ENCODE results near the gene LRRK1. TPM values are rescaled to one million over a fixed set of nuclear protein-coding genes. Genes with fewer than 3 reads are reported as not detected.
A peak's percentile ranks its signal among the peaks of the same experiment; 100 is the strongest.

Gene LRRK1
- total and polyA plus RNA-seq, 8 donors: 4.3 to 19.4 (median 11.1) TPM

- Histone ChIP-seq H3K27me3 (no peaks in the 10 kb centered on the region), H3K36me3 (no peaks in the 10 kb centered on the region), H3K9me3 (no peaks in the 10 kb centered on the region), H3K27ac (no peak overlapping the region), H3K4me3 (no peak overlapping the region), H3K4me1 (no peaks in the 10 kb centered on the region)
- intact Hi-C loops (cut with DNase I): no loop called here
- ATAC-seq (no peak), DNase-seq (no peak), FAIRE-seq (no peak)
- TF ChIP-seq, protein P1, sequence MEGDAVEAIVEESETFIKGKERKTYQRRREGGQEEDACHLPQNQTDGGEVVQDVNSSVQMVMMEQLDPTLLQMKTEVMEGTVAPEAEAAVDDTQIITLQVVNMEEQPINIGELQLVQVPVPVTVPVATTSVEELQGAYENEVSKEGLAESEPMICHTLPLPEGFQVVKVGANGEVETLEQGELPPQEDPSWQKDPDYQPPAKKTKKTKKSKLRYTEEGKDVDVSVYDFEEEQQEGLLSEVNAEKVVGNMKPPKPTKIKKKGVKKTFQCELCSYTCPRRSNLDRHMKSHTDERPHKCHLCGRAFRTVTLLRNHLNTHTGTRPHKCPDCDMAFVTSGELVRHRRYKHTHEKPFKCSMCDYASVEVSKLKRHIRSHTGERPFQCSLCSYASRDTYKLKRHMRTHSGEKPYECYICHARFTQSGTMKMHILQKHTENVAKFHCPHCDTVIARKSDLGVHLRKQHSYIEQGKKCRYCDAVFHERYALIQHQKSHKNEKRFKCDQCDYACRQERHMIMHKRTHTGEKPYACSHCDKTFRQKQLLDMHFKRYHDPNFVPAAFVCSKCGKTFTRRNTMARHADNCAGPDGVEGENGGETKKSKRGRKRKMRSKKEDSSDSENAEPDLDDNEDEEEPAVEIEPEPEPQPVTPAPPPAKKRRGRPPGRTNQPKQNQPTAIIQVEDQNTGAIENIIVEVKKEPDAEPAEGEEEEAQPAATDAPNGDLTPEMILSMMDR (IDR thresholded peaks at IDR 0.05): no peak
- WGBS, 2 donors: 82 to 93% methylated on average over 4 of the region's 4 CpGs
Measured at GRCh38 chr15:101114610-101115009, 195.5 kb downstream of the LRRK1 start.

DNA sequence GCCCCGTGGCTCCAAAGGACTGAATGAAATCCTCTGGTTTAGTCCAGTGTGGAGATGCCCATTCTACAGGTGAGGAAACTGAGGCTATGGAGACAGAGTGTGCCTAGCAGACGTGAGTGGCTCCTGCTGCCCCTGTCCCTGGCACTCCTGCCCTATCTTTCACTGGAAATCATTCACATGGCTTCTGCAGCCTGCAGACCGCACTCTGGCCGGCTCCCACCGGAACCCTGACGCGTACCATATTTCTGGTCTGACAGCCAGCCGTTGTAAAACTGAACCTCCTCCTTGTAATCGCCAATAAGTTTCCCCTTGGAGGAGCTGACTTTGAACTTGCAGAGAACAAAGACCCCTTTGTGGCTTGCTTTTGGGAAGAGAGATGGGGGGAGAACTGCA is 196.2 kb downstream of the LRRK1 start:
- H3K4me1 ChIP-seq: no peaks in the 10 kb centered on the region
- DNase-seq: no peak
- H3K4me3 ChIP-seq: no peak overlapping the region
- no peak overlapping the region for H3K27ac ChIP-seq
- ATAC-seq: no peak
- 53 to 61% methylated on average over 9 of the region's 9 CpGs for WGBS, 2 donors
- H3K27me3 ChIP-seq: no peaks in the 10 kb centered on the region
- TF ChIP-seq, protein P1 (IDR thresholded peaks at IDR 0.05): no peak
- no peaks in the 10 kb centered on the region for H3K36me3 ChIP-seq
- H3K9me3 ChIP-seq: no peaks in the 10 kb centered on the region
- no peak for FAIRE-seq
- intact Hi-C loops (cut with DNase I): no loop called here

- H3K4me3 ChIP-seq: no peak overlapping the region
- 72 to 79% methylated on average over 17 of the region's 17 CpGs for WGBS, 2 donors
- ATAC-seq: peak in 2 of 4 donors; percentile 73 to 81
- no peaks in the 10 kb centered on the region for H3K36me3 ChIP-seq
- TF ChIP-seq, protein P1 (IDR thresholded peaks at IDR 0.05): no peak
- H3K27me3 ChIP-seq: no peaks in the 10 kb centered on the region
- no peak overlapping the region for H3K27ac ChIP-seq
- DNase-seq: peak in 1 of 6 donors; percentile 44
- no peaks in the 10 kb centered on the region for H3K9me3 ChIP-seq
- intact Hi-C loops (cut with DNase I): no loop called here
- no peak for FAIRE-seq
- no peaks in the 10 kb centered on the region for H3K4me1 ChIP-seq
Measured at GRCh38 chr15:101115786-101116680, 196.9 kb downstream of the LRRK1 start.

DNA sequence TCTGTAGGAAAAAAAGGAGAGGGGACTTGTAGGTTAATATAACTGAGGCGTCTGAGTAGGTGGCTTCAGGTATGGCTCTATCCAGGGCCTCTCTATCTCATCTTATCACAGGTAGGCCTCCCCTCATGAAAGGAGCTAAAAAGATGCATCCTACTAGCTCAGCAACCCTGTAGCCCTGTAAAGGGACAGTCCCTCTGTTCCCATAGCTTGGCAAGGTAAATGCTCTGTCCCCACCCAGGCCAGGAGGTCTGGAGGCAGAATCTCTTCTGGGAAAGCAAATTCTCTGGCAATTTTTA is 197.5 kb downstream of the LRRK1 start:
- TF ChIP-seq, protein P1 (IDR thresholded peaks at IDR 0.05): no peak
- Histone ChIP-seq H3K27ac (no peak overlapping the region), H3K9me3 (no peaks in the 10 kb centered on the region), H3K4me1 (no peaks in the 10 kb centered on the region), H3K36me3 (no peaks in the 10 kb centered on the region), H3K27me3 (no peaks in the 10 kb centered on the region), H3K4me3 (no peak overlapping the region)
- DNase-seq (no peak), ATAC-seq (no peak), FAIRE-seq (no peak)
- intact Hi-C loops (cut with DNase I): no loop called here
- WGBS, 2 donors: 89 to 95% methylated on average over 1 of the region's 1 CpG

GRCh38 chr15:101118116-101118515 is 199.0 kb downstream of the LRRK1 start:
- FAIRE-seq (no peak), DNase-seq (no peak), ATAC-seq (no peak)
- no peak overlapping the region for H3K27ac ChIP-seq
- no peaks in the 10 kb centered on the region for H3K27me3 ChIP-seq
- no peaks in the 10 kb centered on the region for H3K4me1 ChIP-seq
- WGBS, 2 donors: 90 to 94% methylated on average over 9 of the region's 9 CpGs
- H3K9me3 ChIP-seq: no peaks in the 10 kb centered on the region
- TF ChIP-seq, protein P1 (IDR thresholded peaks at IDR 0.05): no peak
- H3K4me3 ChIP-seq: no peak overlapping the region
- H3K36me3 ChIP-seq: no peaks in the 10 kb centered on the region
- intact Hi-C loops (cut with DNase I): no loop called here
